Pulmonary artery endothelial cell (primary cell): Measurements from ENCODE around the gene B4GALT2. TPM values are rescaled to one million over a fixed set of nuclear protein-coding genes. Genes with fewer than 3 reads are reported as not detected.

ENCODE experiments used
- total RNA-seq: library from RNA; depleted of rRNA; stranded (reverse); fragments of >200 nt; gene quantifications from 2 replicates; pipeline ENCODE4 v1.2.3, GENCODE V29; 2014

B4GALT2 gene
- total RNA-seq, 1 donor from 2014 or later, result 100 TPM

Other genes with a start within 250 kb of the B4GALT2 start
- gene ARTN, start 45.4 kb upstream of the B4GALT2 start, total RNA-seq, result not detected in 2 replicates
- gene IPO13, start 32.3 kb upstream of the B4GALT2 start, total RNA-seq, result 8.6 and 17.6 TPM in 2 replicates
- 25.9 and 35.7 TPM in 2 replicates for gene DPH2, start 9.2 kb upstream of the B4GALT2 start, total RNA-seq
- gene ATP6V0B, start 4.2 kb upstream of the B4GALT2 start, total RNA-seq, result 96.9 and 107 TPM in 2 replicates
- 2.1 and 2.8 TPM in 2 replicates for gene CCDC24, start 12.4 kb downstream of the B4GALT2 start, total RNA-seq
- 0.40 and 0.60 TPM in 2 replicates for gene SLC6A9, start 52.3 kb downstream of the B4GALT2 start, total RNA-seq
- gene KLF17, start 139.6 kb downstream of the B4GALT2 start, total RNA-seq, result not detected in 2 replicates
- not detected in 2 replicates for gene KLF18, start 162.4 kb downstream of the B4GALT2 start, total RNA-seq
- 30.9 and 34.8 TPM in 2 replicates for gene DMAP1, start 234.3 kb downstream of the B4GALT2 start, total RNA-seq